HG02981 (cell line): ENCODE results near the gene FUBP3.

ENCODE experiments used
- ATAC-seq: cut with Tn5 transposase; IDR thresholded peaks from one replicate; pipeline ENCODE4 v1.9.1; 2021; ENCODE audit warnings: mild to moderate bottlenecking, moderate library complexity; ENCODE audit not compliant: unreplicated experiment

Gene FUBP3

GRCh38 chr9:130633336-130634190 lies 54.2 kb downstream of the FUBP3 start:
- ATAC-seq: no peak

DNA sequence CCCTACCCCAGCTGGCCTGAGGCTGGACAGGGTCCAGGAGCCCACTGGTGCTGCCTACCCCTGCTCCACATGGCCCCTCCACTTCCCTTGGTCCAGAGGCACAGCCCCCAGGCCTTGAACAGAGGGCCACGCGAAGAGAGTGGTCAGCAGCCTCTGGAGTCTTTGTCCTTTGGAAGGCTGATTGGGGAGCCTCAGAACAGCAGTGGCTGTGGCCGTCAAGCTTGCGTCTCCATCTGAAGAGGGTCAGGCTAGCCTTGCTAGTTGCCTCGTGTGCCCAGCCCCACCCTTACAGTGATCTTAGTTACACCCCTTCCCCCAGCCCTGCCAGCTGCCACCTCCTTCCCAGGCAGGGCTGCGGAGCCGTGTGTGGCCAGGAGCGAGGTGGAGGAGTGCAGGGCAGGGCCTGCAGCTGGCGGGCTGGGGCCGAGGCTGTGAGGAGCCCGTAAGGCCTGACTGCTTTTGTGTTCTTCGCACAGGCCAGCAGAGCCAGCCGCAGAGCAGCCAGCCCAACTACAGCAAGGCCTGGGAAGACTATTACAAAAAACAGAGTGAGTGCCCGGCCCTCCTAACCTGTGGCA lies 54.9 kb downstream of the FUBP3 start:
- ATAC-seq: no peak

- no peak for ATAC-seq
Measured at GRCh38 chr9:130634801-130635200, 55.4 kb downstream of the FUBP3 start.

DNA sequence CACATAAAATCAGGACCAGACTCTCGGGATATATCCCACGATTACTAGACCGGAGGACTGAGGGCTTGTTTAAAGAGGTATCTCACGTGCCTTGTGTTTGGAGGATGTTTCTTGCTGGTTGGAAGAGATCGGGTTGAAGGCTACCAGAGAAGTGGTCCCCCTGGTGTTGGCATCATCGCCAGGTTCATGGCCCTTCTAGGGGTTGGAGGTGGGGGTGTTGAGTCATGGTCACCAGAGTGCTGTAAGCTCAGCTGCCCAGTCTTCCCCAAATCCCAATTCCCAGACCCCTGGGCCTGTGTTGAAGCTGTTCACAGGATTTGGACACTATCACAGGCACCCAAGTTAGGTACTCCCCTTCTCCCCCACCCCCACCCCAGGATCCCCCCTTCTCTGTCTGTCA lies 55.9 kb downstream of the FUBP3 start:
- ATAC-seq: no peak

DNA sequence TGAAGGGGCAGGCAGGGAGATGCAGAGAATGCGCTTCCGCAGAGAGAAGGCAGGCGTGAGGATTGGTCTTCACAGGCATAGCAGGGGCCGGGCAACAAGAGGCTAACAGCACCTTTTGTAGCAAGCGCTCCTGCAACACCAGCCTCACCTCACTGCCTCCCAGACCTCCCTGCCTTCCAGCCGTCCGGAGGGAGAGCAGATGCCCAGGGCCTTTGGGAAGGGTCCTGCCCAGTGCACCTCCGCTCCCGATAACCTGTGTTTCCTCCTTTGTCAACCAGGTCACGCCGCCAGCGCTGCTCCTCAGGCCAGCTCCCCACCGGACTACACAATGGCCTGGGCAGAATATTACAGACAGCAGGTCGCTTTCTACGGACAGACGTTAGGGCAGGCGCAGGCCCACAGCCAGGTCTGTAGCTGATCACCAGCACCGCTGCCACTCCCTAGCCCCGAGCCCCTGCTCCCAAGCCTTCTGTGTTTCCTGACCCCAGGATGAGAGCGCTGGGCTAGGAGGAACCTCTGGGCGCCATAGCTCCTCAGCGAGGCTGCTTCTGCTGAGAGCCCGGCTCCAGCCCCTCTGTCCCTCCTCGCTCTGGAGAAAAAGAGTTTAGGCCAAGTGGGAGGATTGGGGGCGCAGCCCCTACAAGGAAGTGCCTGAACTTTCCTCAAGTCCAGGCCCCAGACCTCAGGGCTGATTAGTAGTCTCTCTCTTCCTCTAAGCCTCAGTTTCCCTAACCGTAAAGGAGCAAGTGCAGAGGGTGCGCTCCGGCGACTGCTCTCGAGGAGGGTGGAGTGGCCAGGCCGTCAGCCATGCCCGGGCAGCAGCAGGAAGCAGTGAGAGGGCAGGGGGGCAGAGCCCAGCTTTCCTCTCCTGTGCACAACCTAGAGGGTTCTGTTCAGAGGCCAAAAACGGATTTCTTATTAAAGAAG lies 56.6 kb downstream of the FUBP3 start:
- ATAC-seq: no peak

DNA sequence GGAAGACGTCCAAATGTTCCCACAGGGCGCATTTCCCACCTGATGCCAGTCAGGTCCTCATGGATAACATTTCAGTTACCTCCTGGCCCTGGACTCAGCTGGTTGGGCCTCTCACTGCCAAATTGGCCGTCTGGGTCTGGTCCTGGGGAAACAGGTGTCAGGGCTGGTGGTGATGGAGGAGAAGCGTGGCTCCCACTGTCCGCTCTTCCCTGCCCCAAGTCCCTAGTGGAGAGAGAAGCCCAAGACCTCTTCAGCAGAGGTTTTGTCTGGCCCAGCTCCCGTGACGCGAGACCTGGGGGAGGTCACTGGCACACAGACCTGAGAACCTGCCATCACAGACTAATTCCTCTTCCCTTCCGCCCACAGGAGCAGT lies 57.3 kb downstream of the FUBP3 start:
- ATAC-seq: no peak

- no peak for ATAC-seq
Measured at GRCh38 chr9:130638284-130639123, 59.1 kb downstream of the FUBP3 start.

DNA sequence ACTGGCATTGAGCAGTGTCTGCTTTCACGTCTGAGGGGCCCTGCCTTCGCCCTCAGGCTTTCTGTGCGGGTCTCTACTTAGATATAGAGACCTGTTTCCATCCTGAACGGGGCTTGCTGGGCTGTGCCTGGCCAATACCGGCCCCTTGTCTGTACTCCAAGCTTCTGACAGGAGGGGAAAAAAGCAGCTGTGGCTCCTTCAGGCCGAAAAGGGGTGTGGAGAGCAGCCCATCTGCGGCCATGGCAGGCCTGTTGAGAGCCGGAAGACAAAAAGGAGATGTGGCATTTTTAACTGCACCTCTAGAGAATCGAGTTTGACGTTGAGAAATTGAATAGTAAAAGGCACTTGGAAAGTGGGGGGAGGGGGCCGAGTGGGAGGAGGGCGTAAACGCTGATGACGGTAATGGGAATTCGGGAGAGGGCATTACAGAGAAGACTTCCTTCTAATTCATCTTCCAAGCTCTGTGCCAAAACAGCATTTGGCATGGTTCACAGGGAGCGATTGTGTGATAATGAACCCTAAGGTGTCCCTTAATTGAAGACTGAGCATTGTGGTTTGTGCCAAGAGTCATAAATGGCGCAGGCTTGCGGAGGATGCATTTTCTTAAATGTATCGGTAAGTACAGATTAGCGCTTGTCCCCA lies 59.9 kb downstream of the FUBP3 start:
- no peak for ATAC-seq

DNA sequence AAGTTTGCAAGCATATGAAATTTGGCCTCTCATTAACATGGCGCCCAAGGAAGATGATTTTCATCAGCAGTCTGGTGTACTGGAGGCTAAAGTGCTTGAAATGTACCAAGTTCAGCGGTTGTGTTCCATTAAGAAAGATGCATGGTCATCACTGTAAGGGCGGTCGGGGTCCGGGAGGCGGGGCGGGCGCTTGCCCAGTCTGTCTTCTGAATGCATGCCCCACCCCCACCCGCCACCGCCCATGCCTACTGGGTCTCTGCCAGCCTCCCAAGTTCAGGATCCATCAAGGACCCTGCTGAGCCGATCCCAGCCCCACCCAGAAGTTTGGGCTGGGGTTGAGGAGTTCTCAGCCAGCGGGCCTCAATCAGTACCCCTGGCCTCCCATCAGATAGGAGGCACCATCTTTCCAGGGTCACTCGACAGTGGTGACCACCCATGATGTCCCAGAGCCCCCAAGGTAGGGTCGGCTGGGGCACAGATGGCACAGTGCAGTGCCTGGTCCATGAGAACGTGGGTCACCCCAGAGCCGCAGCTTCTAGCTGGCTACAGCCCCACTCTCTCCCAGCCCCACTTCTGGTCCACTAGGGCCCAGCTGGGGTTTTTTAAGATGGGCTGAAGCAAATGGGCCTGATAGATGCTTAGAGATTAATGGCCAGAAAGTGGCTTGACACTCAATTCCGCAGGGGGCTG lies 60.6 kb downstream of the FUBP3 start:
- no peak for ATAC-seq

GRCh38 chr9:130640681-130641080 lies 61.3 kb downstream of the FUBP3 start:
- ATAC-seq: no peak

- no peak for ATAC-seq
Measured at GRCh38 chr9:130642926-130643325, 63.5 kb downstream of the FUBP3 start.

GRCh38 chr9:130651221-130651620 lies 71.8 kb downstream of the FUBP3 start:
- no peak for ATAC-seq

- no peak for ATAC-seq
Measured at GRCh38 chr9:130651752-130652151, 72.4 kb downstream of the FUBP3 start.

- no peak for ATAC-seq
Measured at GRCh38 chr9:130654879-130655278, 75.5 kb downstream of the FUBP3 start.

DNA sequence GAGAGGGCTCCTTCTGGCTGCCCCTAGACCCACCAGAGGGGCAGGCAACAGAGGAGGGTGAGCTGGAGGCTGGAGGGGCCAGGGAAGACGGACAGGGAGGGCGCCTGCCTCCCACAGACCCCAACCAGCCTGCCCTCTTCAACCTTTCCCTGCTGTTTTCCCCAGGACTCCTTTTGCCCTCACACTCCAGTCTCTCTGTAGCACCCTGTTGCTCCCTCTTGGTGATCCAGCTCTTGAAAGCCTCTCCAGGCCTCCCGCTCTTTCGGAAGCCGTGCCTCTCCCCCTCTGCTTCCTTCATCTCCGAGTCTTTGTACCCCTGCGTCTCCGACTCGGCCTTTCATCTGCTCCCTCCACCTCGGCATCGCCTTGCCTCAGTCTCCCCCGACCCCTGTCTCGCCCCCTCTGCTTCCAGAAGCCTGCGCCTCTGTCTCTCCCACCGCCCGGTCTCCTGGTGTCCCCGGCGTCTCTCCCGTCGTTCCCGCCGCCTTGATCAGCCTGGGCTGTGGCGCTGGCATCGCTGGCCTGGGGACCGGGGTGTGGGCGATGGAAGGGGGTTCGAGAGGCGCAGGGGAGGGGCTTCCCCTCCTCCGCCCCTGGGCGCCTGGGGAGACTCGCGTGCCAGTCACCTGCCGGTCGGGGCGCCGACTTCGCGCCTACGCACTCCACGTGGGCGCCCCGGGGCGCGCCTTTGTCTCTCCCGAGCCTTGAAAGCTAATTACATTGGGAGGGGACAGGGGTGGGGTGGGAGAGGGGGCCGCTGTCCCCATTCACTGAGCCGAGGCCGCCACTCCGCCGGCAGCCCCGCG lies 79.7 kb downstream of the FUBP3 start:
- no peak for ATAC-seq

GRCh38 chr9:130659699-130660248 lies 80.4 kb downstream of the FUBP3 start:
- no peak for ATAC-seq

- no peak for ATAC-seq
Measured at GRCh38 chr9:130660326-130660682, 80.9 kb downstream of the FUBP3 start.

GRCh38 chr9:130660683-130661450 lies 81.5 kb downstream of the FUBP3 start:
- no peak for ATAC-seq
